HepG2 (cell line): ENCODE results near the gene NCOA1. TPM values are rescaled to one million over a fixed set of nuclear protein-coding genes. Genes with fewer than 3 reads are reported as not detected.

Source experiments
- IRF2 ChIP-seq: IDR thresholded peaks from 2 replicates; pipeline ENCODE4 v1.6.1; 2018; ENCODE audit warnings: missing genetic modification reagents, missing compliant biosample characterization
- NFAT5 ChIP-seq: sonication (generic); formaldehyde crosslinking; IDR thresholded peaks from 2 replicates; pipeline ENCODE4 v1.4.0; 2020; ENCODE audit warnings: missing genetic modification reagents
- NFIC ChIP-seq: IDR thresholded peaks from 2 replicates; pipeline ENCODE4 v1.6.1; 2012; ENCODE audit warnings: mild to moderate bottlenecking, low read length, inconsistent platforms
- ZNF432 ChIP-seq: sonication (generic); formaldehyde crosslinking; IDR thresholded peaks from 2 replicates; pipeline ENCODE4 v1.5.0; 2020; ENCODE audit warnings: missing genetic modification reagents, mild to moderate bottlenecking, borderline replicate concordance
- polyA plus RNA-seq, 8 experiments: library from polyadenylated mRNA; depleted of rRNA in 3 of 8; stranded (reverse) in 7 of 8; unstranded in 1 of 8; fragments of >200 nt; fragmentation: Illumina TruSeq in 4 of 8; extraction: Trizol in 4 of 8; gene quantifications; 2 replicates each; pipeline versions ENCODE4 v1.2.1 to v1.2.3, GENCODE V29; 2011 to 2016; ENCODE audit warnings: low read depth in 4 of 8, missing spikeins in 1 of 8, mixed read lengths in 1 of 8; ENCODE audit not compliant: insufficient read depth in 1 of 8
- total RNA-seq, 5 experiments: library from RNA; depleted of rRNA; stranded (reverse); fragments of >200 nt; fragmentation: Illumina TruSeq; extraction: Trizol; gene quantifications; 2 replicates each; pipeline ENCODE4 v1.2.3, GENCODE V29; 2016; ENCODE audit warnings: low read depth in 1 of 5
- TF ChIP-seq, protein P1 (sequence below), 2 experiments: fragments of 450-650 bp in 1 of 2; sonication (generic) in 1 of 2; formaldehyde crosslinking in 1 of 2; IDR thresholded peaks; 2 replicates each; pipeline versions ENCODE4 v1.6.1 to v1.8.0; 2016 to 2022; ENCODE audit warnings: antibody characterized with exemption in 1 of 2, mild to moderate bottlenecking in 1 of 2, missing genetic modification reagents in 1 of 2
- TF ChIP-seq, protein P2 (sequence below): sonication (generic); formaldehyde crosslinking; IDR thresholded peaks from 2 replicates; pipeline ENCODE4 v1.4.0; 2020; ENCODE audit warnings: missing genetic modification reagents
- TF ChIP-seq, protein P3 (sequence below): sonication (generic); formaldehyde crosslinking; IDR thresholded peaks from 2 replicates; pipeline ENCODE4 v1.8.0; 2022; ENCODE audit warnings: low read depth, missing genetic modification reagents

The NCOA1 gene
- total and polyA plus RNA-seq, 2 of the 13 experiments (the other 11 are each of a cell fraction or from before 2014, with no cell fraction given) = 10.0 to 10.4 TPM

GRCh38 chr2:24792874-24793760 lies 302.1 kb downstream of the NCOA1 start, which contains the start of the genes CENPO and PTRHD1 (continued):
- TF ChIP-seq, protein P1, sequence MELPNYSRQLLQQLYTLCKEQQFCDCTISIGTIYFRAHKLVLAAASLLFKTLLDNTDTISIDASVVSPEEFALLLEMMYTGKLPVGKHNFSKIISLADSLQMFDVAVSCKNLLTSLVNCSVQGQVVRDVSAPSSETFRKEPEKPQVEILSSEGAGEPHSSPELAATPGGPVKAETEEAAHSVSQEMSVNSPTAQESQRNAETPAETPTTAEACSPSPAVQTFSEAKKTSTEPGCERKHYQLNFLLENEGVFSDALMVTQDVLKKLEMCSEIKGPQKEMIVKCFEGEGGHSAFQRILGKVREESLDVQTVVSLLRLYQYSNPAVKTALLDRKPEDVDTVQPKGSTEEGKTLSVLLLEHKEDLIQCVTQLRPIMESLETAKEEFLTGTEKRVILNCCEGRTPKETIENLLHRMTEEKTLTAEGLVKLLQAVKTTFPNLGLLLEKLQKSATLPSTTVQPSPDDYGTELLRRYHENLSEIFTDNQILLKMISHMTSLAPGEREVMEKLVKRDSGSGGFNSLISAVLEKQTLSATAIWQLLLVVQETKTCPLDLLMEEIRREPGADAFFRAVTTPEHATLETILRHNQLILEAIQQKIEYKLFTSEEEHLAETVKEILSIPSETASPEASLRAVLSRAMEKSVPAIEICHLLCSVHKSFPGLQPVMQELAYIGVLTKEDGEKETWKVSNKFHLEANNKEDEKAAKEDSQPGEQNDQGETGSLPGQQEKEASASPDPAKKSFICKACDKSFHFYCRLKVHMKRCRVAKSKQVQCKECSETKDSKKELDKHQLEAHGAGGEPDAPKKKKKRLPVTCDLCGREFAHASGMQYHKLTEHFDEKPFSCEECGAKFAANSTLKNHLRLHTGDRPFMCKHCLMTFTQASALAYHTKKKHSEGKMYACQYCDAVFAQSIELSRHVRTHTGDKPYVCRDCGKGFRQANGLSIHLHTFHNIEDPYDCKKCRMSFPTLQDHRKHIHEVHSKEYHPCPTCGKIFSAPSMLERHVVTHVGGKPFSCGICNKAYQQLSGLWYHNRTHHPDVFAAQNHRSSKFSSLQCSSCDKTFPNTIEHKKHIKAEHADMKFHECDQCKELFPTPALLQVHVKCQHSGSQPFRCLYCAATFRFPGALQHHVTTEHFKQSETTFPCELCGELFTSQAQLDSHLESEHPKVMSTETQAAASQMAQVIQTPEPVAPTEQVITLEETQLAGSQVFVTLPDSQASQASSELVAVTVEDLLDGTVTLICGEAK (IDR thresholded peaks at IDR 0.05) = no peak
- TF ChIP-seq, protein P1 (CRISPR knock-in tag; IDR thresholded peaks at IDR 0.05) = peak; percentile 41
- TF ChIP-seq, protein P2, sequence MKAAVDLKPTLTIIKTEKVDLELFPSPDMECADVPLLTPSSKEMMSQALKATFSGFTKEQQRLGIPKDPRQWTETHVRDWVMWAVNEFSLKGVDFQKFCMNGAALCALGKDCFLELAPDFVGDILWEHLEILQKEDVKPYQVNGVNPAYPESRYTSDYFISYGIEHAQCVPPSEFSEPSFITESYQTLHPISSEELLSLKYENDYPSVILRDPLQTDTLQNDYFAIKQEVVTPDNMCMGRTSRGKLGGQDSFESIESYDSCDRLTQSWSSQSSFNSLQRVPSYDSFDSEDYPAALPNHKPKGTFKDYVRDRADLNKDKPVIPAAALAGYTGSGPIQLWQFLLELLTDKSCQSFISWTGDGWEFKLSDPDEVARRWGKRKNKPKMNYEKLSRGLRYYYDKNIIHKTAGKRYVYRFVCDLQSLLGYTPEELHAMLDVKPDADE = no peak
- TF ChIP-seq IRF2 = peak; percentile 79
- TF ChIP-seq, protein P3, sequence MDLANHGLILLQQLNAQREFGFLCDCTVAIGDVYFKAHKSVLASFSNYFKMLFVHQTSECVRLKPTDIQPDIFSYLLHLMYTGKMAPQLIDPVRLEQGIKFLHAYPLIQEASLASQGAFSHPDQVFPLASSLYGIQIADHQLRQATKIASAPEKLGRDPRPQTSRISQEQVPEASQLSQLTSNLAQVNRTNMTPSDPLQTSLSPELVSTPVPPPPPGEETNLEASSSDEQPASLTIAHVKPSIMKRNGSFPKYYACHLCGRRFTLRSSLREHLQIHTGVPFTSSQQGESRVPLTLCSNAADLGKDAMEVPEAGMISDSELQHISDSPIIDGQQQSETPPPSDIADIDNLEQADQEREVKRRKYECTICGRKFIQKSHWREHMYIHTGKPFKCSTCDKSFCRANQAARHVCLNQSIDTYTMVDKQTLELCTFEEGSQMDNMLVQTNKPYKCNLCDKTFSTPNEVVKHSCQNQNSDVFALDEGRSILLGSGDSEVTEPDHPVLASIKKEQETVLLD (CRISPR knock-in tag) = peak; percentile 84
- TF ChIP-seq NFIC = no peak; the same call in 1 of the 2 replicates
- TF ChIP-seq ZNF432 (CRISPR knock-in tag) = no peak
- no peak; the same call in none of the 2 replicates for TF ChIP-seq NFAT5
